ENCODE results near the gene GABRD. TPM values are rescaled to one million over a fixed set of nuclear protein-coding genes. Genes with fewer than 3 reads are reported as not detected.

The GABRD gene
- total RNA-seq, 2 experiments from 2014 or later = not detected

Other genes starting within 250 kb of the GABRD start
- 10 to 100 TPM; 57.3 to 65.6 TPM for gene NADK, start 240.9 kb upstream of the GABRD start, total RNA-seq
- 100 to 1,000 TPM; 318 to 330 TPM for gene GNB1, start 128.3 kb upstream of the GABRD start, total RNA-seq
- under 1 TPM; 0.47 to 0.76 TPM for gene CALML6, start 104.1 kb upstream of the GABRD start, total RNA-seq
- 1 to 10 TPM; 2.1 to 2.2 TPM for gene TMEM52, start 100.1 kb upstream of the GABRD start, total RNA-seq
- gene CFAP74, start 15.6 kb upstream of the GABRD start, total RNA-seq = under 1 TPM; 0.38 to 0.41 TPM
- 10 to 100 TPM; 15.4 to 15.7 TPM for gene PRKCZ, start 31.1 kb downstream of the GABRD start, total RNA-seq
- gene FAAP20, start 175.4 kb downstream of the GABRD start, total RNA-seq = 10 to 100 TPM; 64.7 to 71.7 TPM
- gene SKI, start 209.0 kb downstream of the GABRD start, total RNA-seq = 10 to 100 TPM; 27.5 to 28.3 TPM

Measured in activated CD8-positive, alpha-beta T cell treated with anti-CD3 and anti-CD28 coated beads for 36 hours (primary cell).